NCI-H128 (cell line): ENCODE measurements around the gene KLF17.
"Not testable (repeated sequence)": the region's sequence is repeated elsewhere in the genome, so short reads cannot be mapped to it uniquely, and the experiment has no call there.

Experiments used
- DNase-seq: peaks from one replicate; lab custom pipeline; 2025; ENCODE audit not compliant: unreplicated experiment; lab: John Stamatoyannopoulos, UW

KLF17 gene

GRCh38 chr1:44108241-44108640 lies 10.4 kb upstream of the KLF17 start:
- DNase-seq, result no peak

- no peak for DNase-seq
Measured at GRCh38 chr1:44108971-44109370, 9.7 kb upstream of the KLF17 start.

- no peak for DNase-seq
Measured at GRCh38 chr1:44110916-44111315, 7.7 kb upstream of the KLF17 start.

GRCh38 chr1:44111861-44112260 lies 6.8 kb upstream of the KLF17 start:
- no peak for DNase-seq

- DNase-seq, result no peak
Measured at GRCh38 chr1:44112486-44112885, 6.1 kb upstream of the KLF17 start.

- no peak for DNase-seq
Measured at GRCh38 chr1:44113095-44113609, 5.5 kb upstream of the KLF17 start.

- no peak for DNase-seq
Measured at GRCh38 chr1:44114098-44114497, 4.5 kb upstream of the KLF17 start.

- not testable (repeated sequence) for DNase-seq
Measured at GRCh38 chr1:44117272-44117671, 1.3 kb upstream of the KLF17 start.

- DNase-seq, result no peak
Measured at GRCh38 chr1:44119525-44119924, 904 bp downstream of the KLF17 start.

GRCh38 chr1:44120398-44120949 lies 1.9 kb downstream of the KLF17 start:
- no peak for DNase-seq

- DNase-seq, result no peak
Measured at GRCh38 chr1:44129616-44130500, 11.2 kb downstream of the KLF17 start.

- DNase-seq, result no peak
Measured at GRCh38 chr1:44131411-44131810, 12.8 kb downstream of the KLF17 start.

GRCh38 chr1:44134071-44134920 lies 15.7 kb downstream of the KLF17 start:
- no peak for DNase-seq

GRCh38 chr1:44135886-44136285 lies 17.3 kb downstream of the KLF17 start:
- DNase-seq, result no peak

- no peak for DNase-seq
Measured at GRCh38 chr1:44138239-44138638, 19.6 kb downstream of the KLF17 start.

GRCh38 chr1:44139565-44139964 lies 20.9 kb downstream of the KLF17 start:
- DNase-seq, result not testable (repeated sequence)

- no peak for DNase-seq
Measured at GRCh38 chr1:44141531-44141930, 22.9 kb downstream of the KLF17 start, which contains the start of gene KLF18. KLF18 (minus strand) TSS chr1:44141631; CDS start chr1:44141631, 0 bp downstream.

- no peak for DNase-seq
Measured at GRCh38 chr1:44144962-44145756, 26.5 kb downstream of the KLF17 start.

- DNase-seq, result no peak
Measured at GRCh38 chr1:44146536-44147361, 28.1 kb downstream of the KLF17 start.

- no peak for DNase-seq
Measured at GRCh38 chr1:44147582-44147981, 29.0 kb downstream of the KLF17 start.
